HepG2 (cell line): ENCODE measurements around the gene CDC42EP1. TPM values are rescaled to one million over a fixed set of nuclear protein-coding genes. Genes with fewer than 3 reads are reported as not detected.
A peak's percentile ranks its signal among the peaks of the same experiment; 100 is the strongest.

Source experiments
- ATF2 ChIP-seq: sonication (generic); formaldehyde crosslinking; IDR thresholded peaks from 2 replicates; pipeline ENCODE4 v1.4.0; 2020; ENCODE audit warnings: missing genetic modification reagents
- ETV5 ChIP-seq: IDR thresholded peaks from 2 replicates; pipeline ENCODE4 v1.6.1; 2018; ENCODE audit warnings: missing biosample characterization, missing genetic modification reagents, inconsistent platforms, borderline replicate concordance
- MED1 ChIP-seq: sonication (generic); formaldehyde crosslinking; IDR thresholded peaks from 2 replicates; pipeline ENCODE4 v1.4.0; 2020; ENCODE audit warnings: missing genetic modification reagents
- MEF2D ChIP-seq: sonication (generic); formaldehyde crosslinking; IDR thresholded peaks from 2 replicates; pipeline ENCODE4 v1.5.1; 2020; ENCODE audit warnings: mild to moderate bottlenecking, missing genetic modification reagents
- NR2C2 ChIP-seq: sonication (generic); formaldehyde crosslinking; IDR thresholded peaks from 2 replicates; pipeline ENCODE4 v1.4.0; 2020; ENCODE audit warnings: missing genetic modification reagents, mild to moderate bottlenecking, moderate library complexity, borderline replicate concordance
- NR2F6 ChIP-seq, 2 experiments: IDR thresholded peaks; 2 replicates each; pipeline ENCODE4 v1.6.1; 2016; ENCODE audit warnings: antibody characterized with exemption in 1 of 2, mild to moderate bottlenecking in 1 of 2
- SALL1 ChIP-seq: sonication (generic); formaldehyde crosslinking; IDR thresholded peaks from 2 replicates; pipeline ENCODE4 v1.8.0; 2022; ENCODE audit warnings: mild to moderate bottlenecking, missing genetic modification reagents
- SIN3A ChIP-seq: IDR thresholded peaks from 2 replicates; pipeline ENCODE4 v1.6.1; 2011; ENCODE audit warnings: low read depth, mild to moderate bottlenecking, control low read depth, low read length, borderline replicate concordance
- ZFX ChIP-seq: sonication (generic); formaldehyde crosslinking; IDR thresholded peaks from 2 replicates; pipeline ENCODE4 v1.4.0; 2020; ENCODE audit warnings: mild to moderate bottlenecking, low read depth, missing genetic modification reagents, moderate library complexity
- ZNF333 ChIP-seq: sonication (generic); formaldehyde crosslinking; IDR thresholded peaks from 2 replicates; pipeline ENCODE4 v1.4.0; 2020; ENCODE audit warnings: mild to moderate bottlenecking, missing genetic modification reagents, borderline replicate concordance
- ZNF503 ChIP-seq: sonication (generic); formaldehyde crosslinking; IDR thresholded peaks from 2 replicates; pipeline ENCODE4 v1.4.0; 2020; ENCODE audit warnings: missing genetic modification reagents
- ZNF558 ChIP-seq: sonication (generic); formaldehyde crosslinking; IDR thresholded peaks from 2 replicates; pipeline ENCODE4 v1.9.0; 2022; ENCODE audit warnings: mild to moderate bottlenecking, missing genetic modification reagents, borderline replicate concordance
- ZNF563 ChIP-seq: sonication (generic); formaldehyde crosslinking; IDR thresholded peaks from 2 replicates; pipeline ENCODE4 v1.8.0; 2022; ENCODE audit warnings: mild to moderate bottlenecking, moderate library complexity, missing genetic modification reagents
- ZNF773 ChIP-seq: sonication (generic); formaldehyde crosslinking; IDR thresholded peaks from 2 replicates; pipeline ENCODE4 v1.4.0; 2020; ENCODE audit warnings: missing genetic modification reagents, borderline replicate concordance
- ZNF790 ChIP-seq: sonication (generic); formaldehyde crosslinking; IDR thresholded peaks from 2 replicates; pipeline ENCODE4 v1.8.0; 2022; ENCODE audit warnings: missing genetic modification reagents, mild to moderate bottlenecking, borderline replicate concordance
- ZSCAN29 ChIP-seq: sonication (generic); formaldehyde crosslinking; conservative IDR thresholded peaks from 2 replicates; pipeline ENCODE4 v1.4.0; 2020; ENCODE audit warnings: mild to moderate bottlenecking, missing genetic modification reagents
- polyA plus RNA-seq, 8 experiments: library from polyadenylated mRNA; depleted of rRNA in 3 of 8; stranded (reverse) in 7 of 8; unstranded in 1 of 8; fragments of >200 nt; fragmentation: Illumina TruSeq in 4 of 8; extraction: Trizol in 4 of 8; gene quantifications; 2 replicates each; pipeline versions ENCODE4 v1.2.1 to v1.2.3, GENCODE V29; 2011 to 2016; ENCODE audit warnings: low read depth in 4 of 8, missing spikeins in 1 of 8, mixed read lengths in 1 of 8; ENCODE audit not compliant: insufficient read depth in 1 of 8
- total RNA-seq, 5 experiments: library from RNA; depleted of rRNA; stranded (reverse); fragments of >200 nt; fragmentation: Illumina TruSeq; extraction: Trizol; gene quantifications; 2 replicates each; pipeline ENCODE4 v1.2.3, GENCODE V29; 2016; ENCODE audit warnings: low read depth in 1 of 5
- TF ChIP-seq, protein P1 (sequence below): sonication (generic); formaldehyde crosslinking; IDR thresholded peaks from 2 replicates; pipeline ENCODE4 v1.8.0; 2022; ENCODE audit warnings: missing genetic modification reagents, mild to moderate bottlenecking, moderate library complexity, borderline replicate concordance
- TF ChIP-seq, protein P2 (sequence below): sonication (generic); formaldehyde crosslinking; IDR thresholded peaks from 2 replicates; pipeline ENCODE4 v1.8.0; 2022; ENCODE audit warnings: low read depth, missing genetic modification reagents
- TF ChIP-seq, protein P3 (sequence below): sonication (generic); formaldehyde crosslinking; IDR thresholded peaks from 2 replicates; pipeline ENCODE4 v1.4.0; 2020; ENCODE audit warnings: missing genetic modification reagents

CDC42EP1 gene
- total and polyA plus RNA-seq, 2 of the 13 experiments (the other 11 are each of a cell fraction or from before 2014, with no cell fraction given), result 17.1 to 29.5 TPM

DNA sequence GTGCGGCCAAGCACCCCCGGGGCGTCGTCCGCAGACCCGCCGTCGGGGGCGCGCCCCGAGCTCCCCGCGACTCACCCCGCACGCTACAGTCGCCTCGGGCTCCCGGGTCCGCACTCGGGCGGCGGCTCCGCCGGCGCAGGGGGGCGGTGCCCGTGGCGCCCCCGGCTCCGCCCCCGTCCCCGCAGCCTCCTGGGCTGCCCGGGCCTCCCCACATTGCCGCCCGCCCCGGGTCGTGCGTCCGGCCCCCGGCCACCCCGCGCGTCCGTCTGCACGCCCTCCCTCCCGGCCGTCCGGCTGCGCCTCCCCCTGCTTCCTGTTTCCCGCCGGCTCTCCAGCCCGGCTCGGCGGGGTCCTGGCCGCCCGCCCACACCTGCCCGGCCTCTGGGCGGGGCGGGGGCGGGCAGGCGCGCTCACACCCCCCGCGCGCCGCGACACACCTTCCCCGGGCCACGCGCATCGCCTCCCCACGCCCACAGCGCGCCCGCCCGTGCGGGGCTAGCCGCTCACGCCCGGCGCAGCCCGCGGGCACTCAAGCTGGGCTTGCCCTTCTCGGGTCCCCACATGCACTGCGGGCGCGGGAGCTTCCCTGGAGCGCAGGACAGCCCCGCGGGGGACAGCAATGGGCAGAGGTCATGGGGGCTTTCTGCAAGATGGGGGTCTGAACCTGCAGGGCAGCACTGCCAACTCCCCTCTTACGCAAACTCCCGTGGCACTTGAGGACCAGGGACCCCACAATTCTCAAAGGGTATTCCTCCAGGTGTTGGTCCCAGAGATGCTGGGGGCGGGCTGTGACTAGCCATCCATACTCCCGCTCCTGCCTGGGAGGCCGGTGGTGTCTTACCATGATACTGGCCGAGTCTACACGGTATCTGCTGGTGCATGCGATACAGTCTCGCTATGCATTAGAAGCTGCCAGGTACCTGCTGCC, 40.7 kb upstream of the CDC42EP1 start, which contains the start of gene CARD10 (continued):
- TF ChIP-seq ATF2 (CRISPR knock-in tag), result no peak
- 0 out of 2 replicates have a peak, but pooled peaks have one; percentile 19 for TF ChIP-seq ZNF563 (CRISPR knock-in tag)
- TF ChIP-seq, protein P1, sequence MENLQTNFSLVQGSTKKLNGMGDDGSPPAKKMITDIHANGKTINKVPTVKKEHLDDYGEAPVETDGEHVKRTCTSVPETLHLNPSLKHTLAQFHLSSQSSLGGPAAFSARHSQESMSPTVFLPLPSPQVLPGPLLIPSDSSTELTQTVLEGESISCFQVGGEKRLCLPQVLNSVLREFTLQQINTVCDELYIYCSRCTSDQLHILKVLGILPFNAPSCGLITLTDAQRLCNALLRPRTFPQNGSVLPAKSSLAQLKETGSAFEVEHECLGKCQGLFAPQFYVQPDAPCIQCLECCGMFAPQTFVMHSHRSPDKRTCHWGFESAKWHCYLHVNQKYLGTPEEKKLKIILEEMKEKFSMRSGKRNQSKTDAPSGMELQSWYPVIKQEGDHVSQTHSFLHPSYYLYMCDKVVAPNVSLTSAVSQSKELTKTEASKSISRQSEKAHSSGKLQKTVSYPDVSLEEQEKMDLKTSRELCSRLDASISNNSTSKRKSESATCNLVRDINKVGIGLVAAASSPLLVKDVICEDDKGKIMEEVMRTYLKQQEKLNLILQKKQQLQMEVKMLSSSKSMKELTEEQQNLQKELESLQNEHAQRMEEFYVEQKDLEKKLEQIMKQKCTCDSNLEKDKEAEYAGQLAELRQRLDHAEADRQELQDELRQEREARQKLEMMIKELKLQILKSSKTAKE, result peak; percentile 81
- TF ChIP-seq ZFX, result peak; percentile 34
- TF ChIP-seq ZNF503 (CRISPR knock-in tag), result no peak
- peak; percentile 38 for TF ChIP-seq MED1 (CRISPR knock-in tag)
- TF ChIP-seq ZNF333 (CRISPR knock-in tag), result no peak
- 0 out of 2 replicates have a peak, but pooled peaks have one; percentile 57 for TF ChIP-seq ZSCAN29 (CRISPR knock-in tag)
- TF ChIP-seq NR2F6 (IDR thresholded peaks at IDR 0.05), result no peak
- TF ChIP-seq NR2F6 (CRISPR knock-in tag; IDR thresholded peaks at IDR 0.05), result peak; percentile 12; the same call in 1 of the 2 replicates
- TF ChIP-seq ZNF790 (CRISPR knock-in tag), result 0 out of 2 replicates have a peak, but pooled peaks have one; percentile 41
- TF ChIP-seq, protein P2, sequence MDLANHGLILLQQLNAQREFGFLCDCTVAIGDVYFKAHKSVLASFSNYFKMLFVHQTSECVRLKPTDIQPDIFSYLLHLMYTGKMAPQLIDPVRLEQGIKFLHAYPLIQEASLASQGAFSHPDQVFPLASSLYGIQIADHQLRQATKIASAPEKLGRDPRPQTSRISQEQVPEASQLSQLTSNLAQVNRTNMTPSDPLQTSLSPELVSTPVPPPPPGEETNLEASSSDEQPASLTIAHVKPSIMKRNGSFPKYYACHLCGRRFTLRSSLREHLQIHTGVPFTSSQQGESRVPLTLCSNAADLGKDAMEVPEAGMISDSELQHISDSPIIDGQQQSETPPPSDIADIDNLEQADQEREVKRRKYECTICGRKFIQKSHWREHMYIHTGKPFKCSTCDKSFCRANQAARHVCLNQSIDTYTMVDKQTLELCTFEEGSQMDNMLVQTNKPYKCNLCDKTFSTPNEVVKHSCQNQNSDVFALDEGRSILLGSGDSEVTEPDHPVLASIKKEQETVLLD (CRISPR knock-in tag), result peak; percentile 90
- TF ChIP-seq, protein P3, sequence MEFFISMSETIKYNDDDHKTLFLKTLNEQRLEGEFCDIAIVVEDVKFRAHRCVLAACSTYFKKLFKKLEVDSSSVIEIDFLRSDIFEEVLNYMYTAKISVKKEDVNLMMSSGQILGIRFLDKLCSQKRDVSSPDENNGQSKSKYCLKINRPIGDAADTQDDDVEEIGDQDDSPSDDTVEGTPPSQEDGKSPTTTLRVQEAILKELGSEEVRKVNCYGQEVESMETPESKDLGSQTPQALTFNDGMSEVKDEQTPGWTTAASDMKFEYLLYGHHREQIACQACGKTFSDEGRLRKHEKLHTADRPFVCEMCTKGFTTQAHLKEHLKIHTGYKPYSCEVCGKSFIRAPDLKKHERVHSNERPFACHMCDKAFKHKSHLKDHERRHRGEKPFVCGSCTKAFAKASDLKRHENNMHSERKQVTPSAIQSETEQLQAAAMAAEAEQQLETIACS (CRISPR knock-in tag), result 0 out of 2 replicates have a peak, but pooled peaks have one; percentile 43
- peak; percentile 63; the same call in 1 of the 2 replicates for TF ChIP-seq ZNF773 (CRISPR knock-in tag)
- TF ChIP-seq SALL1 (CRISPR knock-in tag), result peak; percentile 37
- peak; percentile 43; the same call in 1 of the 2 replicates for TF ChIP-seq ETV5 (CRISPR knock-in tag)
- peak; percentile 25; the same call in 1 of the 2 replicates for TF ChIP-seq SIN3A
- 0 out of 2 replicates have a peak, but pooled peaks have one; percentile 42 for TF ChIP-seq NR2C2 (CRISPR knock-in tag)
- 0 out of 2 replicates have a peak, but pooled peaks have one; percentile 35 for TF ChIP-seq ZNF558 (CRISPR knock-in tag)
- no peak for TF ChIP-seq MEF2D (CRISPR knock-in tag)
